NCI-H345 treated with DMSO at 0.1 percent for 48 hours (cell line): ENCODE results near the gene ITPRID1.

Experiments used
- DNase-seq: peaks from one replicate; lab custom pipeline; 2025; ENCODE audit not compliant: unreplicated experiment; lab: John Stamatoyannopoulos, UW

Gene ITPRID1

DNA sequence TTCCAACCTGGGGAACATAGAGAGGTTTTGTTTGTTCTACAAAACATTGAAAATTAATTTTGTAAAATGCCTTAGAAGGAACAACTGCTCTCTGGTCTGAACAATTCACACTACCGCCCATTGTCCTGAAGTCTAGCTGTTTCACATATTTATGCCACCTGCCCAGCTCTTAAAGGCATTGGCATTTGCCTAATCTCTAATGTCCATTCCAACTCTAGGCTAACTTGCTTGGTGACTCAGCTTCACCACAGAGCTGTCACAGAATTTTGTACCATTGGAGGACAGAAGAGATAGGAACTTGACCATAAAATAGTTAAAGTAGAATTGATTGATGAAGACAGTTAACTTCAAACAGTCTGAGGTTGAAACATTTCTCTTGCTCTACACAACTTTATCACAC is 119.6 kb downstream of the ITPRID1 start:
- no peak for DNase-seq

DNA sequence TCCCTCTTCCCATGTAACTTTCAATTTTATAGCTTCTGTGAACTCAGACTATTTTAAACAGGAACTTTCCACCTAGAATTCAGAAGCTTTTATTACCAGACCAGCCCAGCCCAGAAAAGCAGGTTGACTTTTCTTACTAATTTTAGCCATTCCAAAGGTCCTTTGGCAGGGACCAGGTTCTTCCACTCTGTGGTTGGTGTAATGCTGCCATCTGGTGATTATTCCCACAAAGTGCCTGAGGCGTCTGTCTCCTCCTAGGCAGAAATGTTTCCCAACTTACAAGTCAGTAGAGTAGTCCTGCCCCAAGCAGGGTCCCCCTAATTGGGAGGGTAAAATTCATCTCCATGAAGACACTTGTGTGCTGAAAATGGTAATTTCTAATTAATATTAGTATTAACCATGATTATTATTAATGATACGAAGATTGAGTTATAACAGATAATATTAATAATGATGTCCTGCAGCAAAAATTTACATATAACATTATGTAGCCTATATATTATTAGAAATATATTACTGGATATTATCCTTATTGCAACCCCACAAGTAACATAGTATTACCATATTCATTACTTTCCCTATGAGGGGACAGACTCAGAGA is 120.1 kb downstream of the ITPRID1 start:
- peak; percentile 47 for DNase-seq

DNA sequence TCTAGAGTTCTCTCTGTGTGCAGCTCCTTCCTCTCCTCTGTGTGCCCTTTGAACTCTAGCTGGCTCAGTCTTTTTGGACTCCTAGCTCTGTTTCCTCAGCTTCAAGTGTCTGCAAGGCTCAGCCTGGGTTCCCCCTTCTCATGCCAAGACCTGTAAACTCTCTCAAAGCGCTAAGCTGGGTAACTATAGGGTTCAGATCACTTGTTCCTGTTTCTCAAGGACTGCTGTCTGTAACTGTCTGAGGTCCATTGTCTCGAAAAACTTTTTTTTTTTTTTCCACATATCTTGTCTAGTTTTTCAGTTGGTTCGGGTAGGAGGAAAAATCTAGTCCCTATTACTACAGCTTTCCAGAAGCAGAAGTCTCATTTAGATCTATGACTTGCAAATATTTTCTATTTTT is 126.5 kb downstream of the ITPRID1 start:
- no peak for DNase-seq

DNA sequence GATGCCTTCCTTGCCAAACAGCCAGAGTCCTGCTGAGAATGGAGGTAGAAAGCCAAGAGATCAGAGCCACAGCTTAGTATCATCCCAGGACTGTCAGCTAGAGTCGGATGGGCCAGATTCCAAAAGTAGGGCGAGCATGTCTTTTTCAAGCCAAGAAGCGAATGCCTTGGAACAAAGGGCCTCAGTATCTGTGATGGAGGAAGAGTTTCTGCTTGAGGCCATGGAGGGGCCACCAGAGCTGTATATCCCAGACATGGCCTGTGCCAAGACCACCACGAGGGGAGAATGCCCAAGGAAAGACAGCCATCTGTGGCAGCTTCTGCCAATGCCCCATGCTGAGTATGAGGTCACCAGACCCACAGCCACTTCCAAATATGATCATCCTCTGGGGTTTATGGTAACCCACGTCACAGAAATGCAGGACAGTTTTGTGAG is 128.8 kb downstream of the ITPRID1 start:
- DNase-seq = no peak

DNA sequence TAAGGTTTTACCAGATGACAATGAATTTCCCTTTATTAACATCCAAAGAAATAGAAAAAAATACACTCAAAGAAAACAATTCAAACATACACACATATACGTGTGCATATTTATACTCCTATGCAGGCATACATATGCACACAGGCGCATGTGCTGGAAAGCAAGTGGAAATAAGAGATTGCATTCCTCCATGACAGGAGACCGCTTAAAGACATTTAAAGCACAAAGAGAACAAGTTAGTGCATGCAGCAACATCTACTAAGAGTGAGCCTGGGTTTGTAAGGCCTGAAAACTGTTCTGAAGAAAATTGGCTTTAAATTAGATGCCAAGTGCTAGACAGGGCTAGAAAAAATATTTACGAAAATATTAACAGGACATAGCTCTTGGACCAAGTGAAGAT is 133.1 kb downstream of the ITPRID1 start:
- no peak for DNase-seq

DNA sequence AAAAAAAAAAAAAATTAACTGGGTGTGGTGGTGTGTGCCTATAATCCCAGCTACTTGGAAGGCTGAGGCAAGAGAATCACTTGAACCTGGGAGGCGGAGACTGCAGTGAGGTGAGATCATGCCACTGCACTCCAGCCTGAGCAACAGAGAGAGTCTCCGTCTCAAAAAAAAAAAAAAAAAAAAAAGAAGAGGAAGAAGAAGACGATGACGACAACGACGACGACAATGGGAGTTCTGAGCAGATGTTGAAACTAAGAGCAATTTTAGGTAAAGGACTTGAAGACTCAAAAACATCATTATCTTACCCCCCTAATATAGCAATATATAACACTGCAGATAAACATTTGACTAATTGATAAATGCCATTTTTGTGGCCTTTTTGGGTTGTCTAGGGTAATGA is 133.6 kb downstream of the ITPRID1 start:
- no peak for DNase-seq

DNA sequence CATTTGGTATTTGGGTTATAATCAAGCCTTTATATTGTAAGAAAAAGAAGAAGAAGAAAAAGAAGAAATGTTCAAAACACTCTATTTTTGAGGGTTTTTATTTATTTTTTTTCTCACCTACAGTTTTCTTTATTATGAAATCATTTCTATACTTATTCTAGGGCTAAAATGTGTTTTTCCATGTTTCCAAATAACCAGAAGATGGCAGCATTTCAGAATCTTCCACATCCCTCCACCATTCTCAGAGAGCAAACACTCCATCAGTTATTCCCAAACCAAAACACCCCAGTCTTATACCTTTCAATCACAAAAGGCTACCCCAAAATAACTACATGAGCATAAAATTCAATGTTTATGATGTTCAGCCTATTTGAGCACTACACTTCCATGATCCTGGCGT is 134.4 kb downstream of the ITPRID1 start:
- DNase-seq = no peak

DNA sequence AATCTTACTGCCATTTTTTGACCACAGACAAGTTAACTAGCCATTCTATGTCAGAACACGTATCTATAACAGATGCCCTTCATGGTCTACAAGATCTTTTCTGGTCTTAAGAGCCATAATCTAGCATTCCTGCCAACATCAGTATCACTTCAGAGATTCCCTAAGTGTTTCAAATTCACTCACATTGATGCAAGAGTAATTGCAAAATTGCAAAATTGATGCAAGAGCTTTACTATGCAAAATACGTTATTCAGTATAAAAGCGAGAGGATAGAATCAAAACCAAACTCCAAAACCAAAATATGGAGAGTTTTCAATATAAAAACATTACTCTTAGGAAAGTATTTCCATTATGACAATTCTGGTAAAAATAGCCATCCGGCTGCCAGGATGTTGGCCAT is 135.0 kb downstream of the ITPRID1 start:
- no peak for DNase-seq

DNA sequence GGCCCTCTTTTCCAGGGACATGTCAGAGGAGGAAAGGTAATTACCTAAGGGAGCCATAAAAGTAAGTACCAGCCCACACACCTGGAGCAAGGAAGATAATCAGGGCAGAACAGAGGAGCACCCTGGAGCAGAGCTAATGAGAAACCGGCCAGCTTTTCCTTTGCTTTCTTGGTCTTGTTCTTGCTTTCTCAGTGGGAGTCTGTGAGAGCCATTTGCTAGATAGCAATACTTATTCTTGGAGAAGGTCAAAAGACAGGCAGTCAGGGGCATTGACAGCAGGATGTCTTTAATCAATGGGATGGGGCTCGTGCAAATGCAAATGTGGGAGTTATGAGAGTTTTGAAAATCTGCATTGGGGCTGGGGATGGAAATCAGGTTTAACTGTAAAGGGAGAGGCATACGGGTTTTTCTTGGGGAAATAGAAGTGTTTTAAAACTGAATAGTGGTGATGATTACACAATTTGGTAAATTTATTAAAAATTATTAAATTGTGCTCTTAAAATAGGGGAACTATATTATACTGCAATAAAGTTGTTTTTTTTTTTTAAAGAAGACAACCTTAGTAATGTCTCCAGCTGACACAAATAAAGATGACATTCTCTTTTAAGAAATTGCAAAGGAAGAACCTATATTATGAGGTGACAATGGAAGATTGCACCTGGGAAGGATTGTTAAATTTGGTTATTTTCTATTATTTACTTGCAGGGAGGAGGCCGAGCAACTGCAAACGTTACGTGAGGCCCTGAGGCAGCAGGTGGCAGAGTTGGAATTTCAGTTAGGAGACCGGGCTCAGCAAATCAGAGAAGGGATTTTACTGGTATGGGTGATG is 137.6 kb downstream of the ITPRID1 start:
- no peak for DNase-seq

DNA sequence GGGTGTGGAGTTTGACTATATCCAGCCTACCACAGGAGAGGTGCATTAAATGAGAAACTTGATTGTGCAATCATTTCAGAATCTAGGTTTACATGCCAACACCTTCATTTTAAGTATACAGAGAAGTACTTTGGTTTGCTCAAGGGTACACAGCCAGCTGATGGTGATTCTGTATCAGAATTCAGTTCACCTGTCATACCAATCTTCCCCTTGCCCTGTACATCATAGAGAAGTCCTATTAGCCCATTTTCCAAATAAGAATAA is 138.1 kb downstream of the ITPRID1 start:
- DNase-seq = no peak

DNA sequence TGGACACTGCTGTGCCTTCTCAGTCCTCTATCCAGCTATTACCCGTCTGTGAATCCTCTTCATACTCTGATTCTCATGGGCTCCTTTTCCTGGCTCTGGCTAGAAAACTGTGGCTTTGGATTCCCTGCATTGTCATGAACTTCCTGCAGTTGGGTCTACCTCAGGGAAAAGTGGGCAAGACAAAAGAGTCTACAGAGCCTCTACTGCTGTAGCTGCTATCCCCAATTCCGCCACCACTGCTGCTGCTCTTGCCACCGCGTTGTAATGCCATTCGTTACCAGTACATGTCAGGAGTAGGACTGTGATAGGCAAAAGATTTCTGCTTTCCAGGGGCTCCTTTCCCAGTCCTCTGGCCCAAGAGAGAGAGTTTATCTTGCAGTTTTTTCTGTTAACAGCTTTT is 149.2 kb downstream of the ITPRID1 start:
- DNase-seq = no peak

DNA sequence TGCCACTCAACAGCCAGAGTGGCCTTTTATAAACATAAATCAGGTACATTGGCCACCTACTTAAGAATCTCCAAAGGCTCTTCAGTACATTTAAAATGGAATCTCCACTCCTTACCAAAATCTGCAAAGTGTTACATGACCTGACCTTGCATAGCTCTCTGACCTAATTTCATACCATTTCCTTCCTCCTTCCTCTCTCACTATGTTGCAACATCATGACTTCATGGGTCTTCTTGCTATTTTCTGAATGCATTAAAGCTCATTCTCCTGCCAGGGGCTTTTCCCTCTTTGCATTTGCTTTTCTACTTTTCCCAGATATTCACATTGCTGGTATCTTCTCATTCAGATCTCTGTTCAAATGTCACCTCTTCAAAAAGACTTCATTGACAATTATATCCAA is 151.0 kb downstream of the ITPRID1 start:
- no peak for DNase-seq

DNA sequence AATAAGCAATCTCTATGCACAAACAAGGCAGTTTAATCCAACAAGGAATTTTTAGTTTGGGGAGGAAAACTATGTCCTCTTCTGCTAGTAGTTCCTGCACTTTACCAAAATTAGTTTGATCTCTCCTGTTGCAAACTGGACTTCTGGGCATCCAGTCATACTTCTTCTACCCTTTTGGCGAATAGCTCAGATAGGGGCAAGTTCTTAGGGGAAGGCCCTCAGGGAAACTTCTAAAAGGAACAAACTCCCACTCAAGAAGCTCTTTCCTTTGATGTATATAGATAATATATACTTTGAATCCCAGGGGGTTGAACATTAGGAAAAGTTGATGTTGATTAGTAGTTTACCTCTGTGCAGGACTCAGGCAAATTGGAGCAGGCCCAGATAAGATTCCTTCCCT is 151.7 kb downstream of the ITPRID1 start:
- DNase-seq = no peak

DNA sequence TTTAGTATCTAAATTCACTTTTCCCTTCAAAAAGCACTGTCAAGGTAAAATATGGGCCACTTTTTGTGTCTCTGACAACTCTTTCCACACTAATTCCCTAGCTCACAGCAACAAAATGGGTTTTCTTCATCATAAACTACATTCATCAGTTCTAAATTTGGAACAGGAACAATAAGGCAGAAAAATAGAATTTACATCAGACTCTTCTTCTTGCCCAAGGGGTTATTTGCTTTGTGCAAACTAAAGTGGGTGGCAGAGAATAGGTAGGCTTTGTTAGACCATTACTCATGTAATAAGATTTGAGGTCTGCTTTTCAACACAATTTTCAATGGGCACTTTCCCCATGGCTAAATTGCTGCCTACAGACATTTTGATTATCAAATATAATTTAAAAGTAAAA is 155.6 kb downstream of the ITPRID1 start:
- DNase-seq = no peak

DNA sequence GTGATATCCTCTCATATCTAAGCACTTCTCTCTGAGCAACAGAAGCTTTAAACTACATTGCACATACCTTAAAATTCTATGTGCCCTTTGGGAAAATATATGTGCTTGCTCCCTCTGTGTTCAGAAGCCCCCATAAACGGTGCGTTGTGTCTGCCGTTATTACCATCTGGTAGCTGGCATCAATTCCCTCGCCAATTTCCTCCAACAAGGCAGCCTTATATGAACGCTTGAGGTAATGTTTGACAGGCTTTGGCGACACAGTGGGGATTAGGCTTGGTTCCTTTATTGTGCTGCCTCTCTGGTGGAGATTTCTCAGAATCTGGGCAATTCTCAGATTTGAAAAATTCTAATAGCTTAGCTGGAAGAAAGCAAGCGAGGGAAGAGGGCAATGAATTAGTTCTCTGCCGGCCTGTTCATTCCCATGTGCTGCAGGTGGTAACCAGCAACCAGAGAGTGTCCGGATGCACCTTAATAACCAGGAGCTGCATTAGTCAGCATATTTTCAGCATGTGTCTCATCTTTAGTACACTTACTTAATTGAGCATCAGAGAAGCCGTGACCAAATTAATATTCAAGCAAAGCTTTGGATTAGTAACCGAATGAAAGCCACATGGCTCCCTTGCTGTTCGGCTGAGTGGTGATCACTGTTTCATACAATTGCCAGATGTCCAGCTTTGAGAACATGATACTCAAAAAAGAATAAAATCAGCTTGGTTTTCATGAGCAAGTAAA is 165.8 kb downstream of the ITPRID1 start:
- DNase-seq = no peak

DNA sequence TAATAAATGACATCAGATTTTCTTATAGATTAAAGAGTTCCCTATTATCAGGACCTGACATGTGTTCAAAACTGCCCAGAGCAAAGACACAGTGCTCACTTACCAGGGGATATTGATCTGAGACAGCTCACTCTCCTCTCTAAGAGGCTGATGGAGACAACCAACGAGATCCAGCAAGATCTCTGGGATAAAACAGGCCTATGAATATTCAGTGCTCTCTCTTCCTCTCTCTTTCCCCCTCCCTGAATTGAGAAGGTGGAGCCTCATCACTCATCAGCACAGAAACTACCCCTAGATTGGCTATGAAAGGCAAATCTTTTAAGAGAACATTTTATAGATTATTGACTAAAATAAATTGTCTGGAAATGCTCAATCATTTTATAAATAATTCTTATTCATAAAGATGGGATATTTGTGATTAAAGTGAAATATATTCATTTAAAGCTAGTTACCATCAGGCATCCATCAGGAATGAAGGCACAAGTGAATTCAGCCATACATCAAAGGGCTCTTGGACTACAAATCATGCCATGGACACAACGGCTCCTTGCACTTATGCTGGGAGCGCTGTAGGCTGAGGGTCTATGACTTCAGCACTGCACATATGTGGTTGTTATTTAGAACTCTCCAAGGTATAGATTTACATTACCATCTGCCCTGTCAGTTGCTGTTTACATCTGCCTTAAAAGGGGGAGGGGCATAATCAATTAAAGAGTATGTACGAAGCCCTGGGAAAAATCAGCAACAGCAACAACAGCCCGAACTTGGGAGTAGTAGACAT is 169.7 kb downstream of the ITPRID1 start:
- DNase-seq = no peak

DNA sequence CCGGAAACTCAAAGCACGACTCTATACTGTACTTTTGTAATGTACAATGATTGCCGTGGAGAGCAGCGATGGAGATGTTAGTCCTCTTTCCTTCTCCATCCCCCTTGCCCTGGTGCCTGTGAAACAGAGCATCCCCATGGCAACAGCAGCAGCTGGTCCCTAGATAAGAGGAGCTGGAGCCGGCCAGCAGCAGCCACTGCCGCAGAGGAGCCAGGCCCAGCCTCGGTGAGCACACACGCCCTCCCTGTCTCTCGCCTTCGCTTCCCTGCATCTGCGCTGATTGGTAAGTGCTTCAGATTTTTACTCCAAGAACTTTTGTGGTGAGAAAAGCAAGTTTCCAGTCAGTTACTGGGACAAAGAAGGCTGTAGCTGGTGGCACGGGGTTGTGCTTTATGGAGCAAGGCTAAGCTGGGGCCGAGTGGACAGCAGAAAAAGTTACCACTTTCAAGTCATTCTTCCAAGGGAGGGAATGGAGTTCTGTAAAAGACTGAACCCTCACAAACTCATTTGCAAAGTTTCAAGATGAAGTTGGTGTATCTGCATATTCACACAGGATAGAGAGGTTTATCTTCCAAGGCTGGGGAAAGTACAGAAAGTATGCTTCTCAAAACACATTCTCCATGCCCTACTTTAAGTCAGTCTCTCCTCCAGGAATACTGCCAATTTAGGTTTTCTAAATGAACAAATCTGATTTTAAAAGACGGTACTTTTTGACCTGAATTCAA is 173.3 kb downstream of the ITPRID1 start, which contains the start of gene PPP1R17:
Gene PPP1R17 (plus strand): TSS at position 192 of the 725 bp plus-strand sequence. CDS start 5,227 bp downstream, outside the sequence.
- DNase-seq = no peak

DNA sequence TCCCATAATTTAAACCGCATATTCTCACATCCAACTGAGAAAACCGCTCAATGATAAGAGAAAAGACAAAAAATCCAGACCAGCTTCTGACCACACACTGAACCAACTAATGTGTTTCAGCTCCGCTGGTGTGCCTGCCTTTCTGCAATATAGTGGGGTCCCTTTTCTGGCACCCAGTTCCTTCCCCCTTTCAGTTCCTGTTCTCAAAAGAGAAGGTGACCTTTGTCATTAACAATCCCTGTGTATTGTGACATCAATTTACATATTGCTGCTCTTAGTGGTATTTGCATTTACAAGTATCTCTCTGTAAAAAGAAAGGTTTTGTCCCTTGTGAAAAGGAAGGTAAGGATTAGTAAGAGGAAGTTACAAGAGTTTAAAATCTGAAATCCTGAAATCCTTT is 174.5 kb downstream of the ITPRID1 start:
- no peak for DNase-seq

DNA sequence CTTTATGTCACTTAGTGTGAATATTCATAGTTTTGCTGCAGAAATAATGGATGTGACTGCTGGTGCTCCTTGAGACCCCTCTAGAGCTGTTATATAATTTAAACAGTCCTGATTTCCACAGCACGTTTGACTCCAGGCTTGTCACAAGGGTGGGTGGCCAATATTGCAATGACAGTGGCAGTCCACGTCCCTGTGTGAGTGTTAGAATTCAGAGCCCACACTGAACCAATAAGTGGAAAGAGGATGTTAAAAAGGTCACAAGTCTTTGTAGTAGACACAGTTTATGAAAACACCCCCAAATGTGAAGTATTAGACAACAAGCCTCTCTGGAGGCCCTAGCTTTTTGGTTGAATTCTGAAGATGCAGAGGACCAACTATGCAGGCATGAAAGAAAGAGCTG is 175.1 kb downstream of the ITPRID1 start:
- DNase-seq = no peak

DNA sequence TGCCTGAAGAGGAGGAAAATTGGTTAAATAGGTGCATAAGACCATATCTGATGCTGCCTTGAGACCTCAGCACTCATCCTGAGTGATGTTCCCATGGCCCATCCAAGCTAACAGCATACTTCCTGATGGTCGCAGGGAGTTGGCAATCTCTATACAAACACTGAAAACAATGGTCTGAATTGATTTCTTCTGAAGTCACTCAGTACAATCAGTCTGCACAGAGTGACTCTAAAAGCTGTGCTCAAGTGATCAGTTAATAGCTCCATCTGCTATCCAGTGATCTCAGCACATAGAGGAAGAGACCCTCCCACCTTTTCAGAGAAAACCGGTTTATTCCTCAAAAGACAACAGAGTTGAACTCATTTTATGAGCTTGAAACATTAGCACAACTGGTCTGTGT is 177.0 kb downstream of the ITPRID1 start:
- peak; percentile 14 for DNase-seq

DNA sequence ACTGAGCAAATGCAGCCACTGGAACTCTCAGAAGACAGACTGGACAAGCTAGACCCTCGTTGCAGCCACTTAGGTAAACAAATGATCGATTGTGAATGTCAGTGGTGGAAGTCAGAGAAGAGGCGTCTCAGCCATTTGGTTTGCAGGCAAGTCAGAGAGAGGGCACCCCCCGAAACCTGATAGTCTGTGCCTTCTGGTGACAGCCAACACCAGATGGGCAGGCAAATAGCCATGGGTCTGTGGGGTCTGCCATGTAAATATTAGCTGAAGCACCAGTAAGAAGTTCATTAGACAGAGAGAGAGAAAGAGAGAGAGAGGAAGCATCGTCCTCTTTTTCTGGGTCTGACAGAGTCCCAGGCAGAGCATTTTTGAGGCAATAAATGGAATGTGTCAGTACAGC is 178.6 kb downstream of the ITPRID1 start:
- no peak for DNase-seq
